HepG2 (cell line): ENCODE data around the gene VPREB3. TPM values are rescaled to one million over a fixed set of nuclear protein-coding genes. Genes with fewer than 3 reads are reported as not detected.
A peak's percentile ranks its signal among the peaks of the same experiment; 100 is the strongest.

Experiments used
- ATAC-seq: fragments of 200-7000 bp; cut with Tn5 transposase; 3 replicates; pipeline ENCODE4 v1.9.1; 2020; ENCODE audit warnings: mild to moderate bottlenecking, moderate library complexity
- BruUV-seq: library from RNA; stranded (reverse); fragments of 400-500 nt; replicated peaks from 2 replicates; lab custom pipeline; 2021; lab: Mats Ljungman, UMichigan
- CTCF ChIA-PET: fragments of 300-600 bp; formaldehyde crosslinking; extraction: SDS; loops from one replicate; lab custom pipeline; 2021; ENCODE audit warnings: low total read pairs, inconsistent platforms, low intra/inter-chr PET ratio; lab: Yijun Ruan, JAX
- POLR2A ChIA-PET: fragments of 350-600 bp; sonication (Branson Sonifier 250); formaldehyde crosslinking; loops from one replicate; lab custom pipeline; 2020; ENCODE audit warnings: antibody characterized with exemption, inconsistent platforms; lab: Yijun Ruan, JAX
- DNase-seq: peaks from one replicate; pipeline ENCODE4 v3.0.0-alpha.2; 2015; ENCODE audit warnings: low spot score
- FAIRE-seq: peaks from 3 replicates; lab custom pipeline; 2011; peaks lifted over from hg19 to GRCh38; lab: Jason Lieb, UNC
- H2AFZ ChIP-seq: one replicate; pipeline ENCODE4 v1.6.1; 2011; ENCODE audit warnings: low read length, inconsistent platforms
- H3K27ac ChIP-seq: fragments of 300-600 bp; 3 replicates; pipeline ENCODE4 v1.8.0; 2011; ENCODE audit warnings: mixed run types, mild to moderate bottlenecking, mixed read lengths, low read length, inconsistent platforms; ENCODE audit not compliant: insufficient read depth; ENCODE audit errors: extremely low read length
- H3K27me3 ChIP-seq, 2 experiments: fragments of 200-600 bp in 1 of 2; 2 replicates in 1 of 2; 3 replicates in 1 of 2; pipeline versions ENCODE4 v1.6.0 to v1.8.0; 2011; ENCODE audit warnings: low read length in 2 of 2, mild to moderate bottlenecking in 2 of 2, moderate library complexity in 2 of 2, inconsistent platforms in 1 of 2; ENCODE audit not compliant: insufficient read depth in 2 of 2, control insufficient read depth in 1 of 2
- H3K36me3 ChIP-seq, 2 experiments: fragments of 200-600 bp in 1 of 2; replicated peaks in 1 of 2; 2 replicates in 1 of 2; 3 replicates in 1 of 2; pipeline versions ENCODE4 v1.5.1 to v1.8.0; 2011; ENCODE audit warnings: low read length in 2 of 2, inconsistent platforms in 1 of 2; ENCODE audit not compliant: insufficient read depth in 2 of 2, control insufficient read depth in 1 of 2
- H3K4me1 ChIP-seq: 2 replicates; pipeline ENCODE4 v1.5.1; 2012; ENCODE audit warnings: low read length, inconsistent platforms; ENCODE audit not compliant: insufficient read depth
- H3K4me2 ChIP-seq: 2 replicates; pipeline ENCODE4 v1.6.0; 2011; ENCODE audit warnings: low read depth, low read length, inconsistent platforms
- H3K4me3 ChIP-seq, 3 experiments: fragments of 200-600 bp in 1 of 3; sonication (generic), shearing (Covaris generic) in 1 of 3; replicated peaks in 1 of 3; 2 replicates each; pipeline ENCODE4 v1.5.1; 2011 to 2016; ENCODE audit warnings: low read length in 3 of 3, inconsistent platforms in 2 of 3, low read depth in 2 of 3, mild to moderate bottlenecking in 2 of 3, control low read depth in 1 of 3, mixed read lengths in 1 of 3; ENCODE audit not compliant: insufficient read depth in 1 of 3
- H3K79me2 ChIP-seq: one replicate; pipeline ENCODE4 v1.6.1; 2011; ENCODE audit warnings: low read length, inconsistent platforms; ENCODE audit not compliant: insufficient read depth
- H3K9ac ChIP-seq: 2 replicates; pipeline ENCODE4 v1.6.0; 2011; ENCODE audit warnings: mild to moderate bottlenecking, low read depth, low read length, inconsistent platforms; ENCODE audit not compliant: insufficient read depth
- H3K9me3 ChIP-seq: 2 replicates; pipeline ENCODE4 v1.5.1; 2012; ENCODE audit warnings: mild to moderate bottlenecking, low read length
- H4K20me1 ChIP-seq: 2 replicates; pipeline ENCODE4 v1.6.0; 2011; ENCODE audit warnings: inconsistent platforms, mild to moderate bottlenecking, low read length, moderate library complexity; ENCODE audit not compliant: insufficient read depth
- CREB1 ChIP-seq, 2 experiments: fragments of 450-650 bp in 1 of 2; IDR thresholded peaks; 2 replicates each; pipeline ENCODE4 v1.6.1; 2016 to 2017; ENCODE audit warnings: control low read depth in 1 of 2, mild to moderate bottlenecking in 1 of 2, missing compliant biosample characterization in 1 of 2, missing genetic modification characterization in 1 of 2
- E2F1 ChIP-seq: sonication (generic); formaldehyde crosslinking; IDR thresholded peaks from 2 replicates; pipeline ENCODE4 v1.5.0; 2020; ENCODE audit warnings: missing genetic modification reagents
- MEF2D ChIP-seq: sonication (generic); formaldehyde crosslinking; IDR thresholded peaks from 2 replicates; pipeline ENCODE4 v1.5.1; 2020; ENCODE audit warnings: mild to moderate bottlenecking, missing genetic modification reagents
- RBFOX2 ChIP-seq: fragments of 200-400 bp; formaldehyde crosslinking; IDR thresholded peaks from 2 replicates; pipeline ENCODE4 v1.6.1; 2017; ENCODE audit warnings: low read depth, mild to moderate bottlenecking, low read length
- ZNF576 ChIP-seq: sonication (generic); formaldehyde crosslinking; IDR thresholded peaks from 2 replicates; pipeline ENCODE4 v1.4.0; 2020; ENCODE audit warnings: mild to moderate bottlenecking, missing genetic modification reagents
- ZNF891 ChIP-seq: sonication (generic); formaldehyde crosslinking; IDR thresholded peaks from 2 replicates; pipeline ENCODE4 v1.5.0; 2020; ENCODE audit warnings: mild to moderate bottlenecking, missing genetic modification reagents
- WGBS: methylation state at CpG from one replicate; pipeline ENCODE4 v1.1.6; 2017; ENCODE audit warnings: low lambda C conversion rate; 5-methylcytosine and 5-hydroxymethylcytosine counted together
- in situ Hi-C: cut with HindIII; loops from 2 replicates; pipeline ENCODE4 v1.10.0; 2017; ENCODE audit warnings: low pct_unique_long_range_greater_than_20kb; ENCODE audit not compliant: extremely low pct_ligation_motif_present
- intact Hi-C: fragments of 100-400 bp; cut with micrococcal nuclease; formaldehyde crosslinking; loops from one replicate; pipeline ENCODE4 v1.10.0; 2022; ENCODE audit not compliant: unreplicated experiment
- polyA plus RNA-seq, 8 experiments: library from polyadenylated mRNA; depleted of rRNA in 3 of 8; stranded (reverse) in 7 of 8; unstranded in 1 of 8; fragments of >200 nt; fragmentation: Illumina TruSeq in 4 of 8; extraction: Trizol in 4 of 8; gene quantifications; 2 replicates each; pipeline versions ENCODE4 v1.2.1 to v1.2.3, GENCODE V29; 2011 to 2016; ENCODE audit warnings: low read depth in 4 of 8, missing spikeins in 1 of 8, mixed read lengths in 1 of 8; ENCODE audit not compliant: insufficient read depth in 1 of 8
- total RNA-seq, 5 experiments: library from RNA; depleted of rRNA; stranded (reverse); fragments of >200 nt; fragmentation: Illumina TruSeq; extraction: Trizol; gene quantifications; 2 replicates each; pipeline ENCODE4 v1.2.3, GENCODE V29; 2016; ENCODE audit warnings: low read depth in 1 of 5

Gene VPREB3
- total and polyA plus RNA-seq, 2 of the 13 experiments (the other 11 are each of a cell fraction or from before 2014, with no cell fraction given), result 0.22 TPM; not detected in 1

GRCh38 chr22:23763579-23763945 is 9.3 kb upstream of the VPREB3 start:
- Histone ChIP-seq H3K4me1 (peaks cover 39% of the 10 kb centered on the region), H3K9ac (no peak overlapping the region), H3K4me3 (no peak overlapping the region), H3K9me3 (no peaks in the 10 kb centered on the region), H3K27me3 (no peaks in the 10 kb centered on the region), H4K20me1 (no peaks in the 10 kb centered on the region), H3K4me2 (no peak overlapping the region), H3K27ac (no peak overlapping the region), H3K36me3 (peaks cover 0 to 1% of the 10 kb centered on the region in 2 experiments; a peak in 2 of 5 replicates), H3K79me2 (peaks cover 7% of the 10 kb centered on the region), H2AFZ (no peak overlapping the region)
- FAIRE-seq (no peak), ATAC-seq (no peak), DNase-seq (no peak)
- in situ Hi-C loops, result no loop called here
- ChIA-PET POLR2A (interaction anchor here (1.0 to 6.9 kb wide), 2 partner anchors 11 kb away, joined by 4 to 52 read pairs; partner anchors contain the start of genes VPREB3 and ZNF70), CTCF (no interaction called here)
- WGBS, result 95% methylated on average over 17 of the region's 17 CpGs
- intact Hi-C loops, result no loop called here
- no peak for TF ChIP-seq CREB1 (IDR thresholded peaks at IDR 0.05)
- no peak for TF ChIP-seq CREB1 (CRISPR knock-in tag; IDR thresholded peaks at IDR 0.05)
- TF ChIP-seq RBFOX2, result 0 out of 2 replicates have a peak, but pooled peaks have one; percentile 27
- TF ChIP-seq ZNF576 (CRISPR knock-in tag), result no peak
- TF ChIP-seq E2F1, result no peak
- no peak for TF ChIP-seq ZNF891
- no peak for TF ChIP-seq MEF2D (CRISPR knock-in tag)
- BruUV-seq, result no TSS peak
